Activated B cell treated with CpG ODN at 0.5 μM for 24 hours (primary cell): ENCODE results near the gene C16orf74. TPM values are rescaled to one million over a fixed set of nuclear protein-coding genes. Genes with fewer than 3 reads are reported as not detected.
A peak's percentile ranks its signal among the peaks of the same experiment; 100 is the strongest.

Experiments used
- ATAC-seq: fragments of 200-7000 bp; cut with Tn5 transposase; one replicate; pipeline ENCODE4 v1.10.0; 2021; ENCODE audit warnings: low read depth, mild to moderate bottlenecking, moderate library complexity
- CTCF ChIA-PET: fragments of 350-600 bp; sonication (Branson Sonifier 250); formaldehyde crosslinking; loops from one replicate; lab custom pipeline; 2021; ENCODE audit warnings: antibody characterized with exemption; lab: Charles Lee
- POLR2A ChIA-PET: fragments of 350-600 bp; sonication (Branson Sonifier 250); formaldehyde crosslinking; loops from one replicate; lab custom pipeline; 2021; ENCODE audit warnings: antibody characterized with exemption; lab: Charles Lee
- DNase-seq: peaks from one replicate; pipeline ENCODE4 v3.0.0; 2022
- H3K27ac Mint-ChIP-seq: one replicate; pipeline ENCODE4 v1.8.0; 2020; ENCODE audit warnings: mixed read lengths
- H3K27me3 Mint-ChIP-seq: one replicate; pipeline ENCODE4 v1.8.0; 2021; ENCODE audit warnings: mixed read lengths
- H3K36me3 Mint-ChIP-seq: one replicate; pipeline ENCODE4 v1.8.0; 2021; ENCODE audit warnings: low read depth, mixed read lengths
- H3K4me1 Mint-ChIP-seq: one replicate; pipeline ENCODE4 v1.8.0; 2021; ENCODE audit warnings: mixed read lengths
- H3K4me3 Mint-ChIP-seq: one replicate; pipeline ENCODE4 v1.8.0; 2020; ENCODE audit warnings: mild to moderate bottlenecking, mixed read lengths
- H3K9me3 Mint-ChIP-seq: one replicate; pipeline ENCODE4 v1.8.0; 2020; ENCODE audit warnings: mixed read lengths
- intact Hi-C: fragments of 100-400 bp; cut with micrococcal nuclease; formaldehyde crosslinking; loops from one replicate; pipeline ENCODE4 v1.15.1; 2024
- total RNA-seq: library from RNA; stranded (reverse); gene quantifications from 2 replicates; pipeline ENCODE4 v1.2.3, GENCODE V29; 2022
- TF ChIP-seq, protein P1 (sequence below): fragments of 200-600 bp; IDR thresholded peaks from one replicate; pipeline ENCODE4 v1.8.0; 2022; ENCODE audit warnings: antibody characterized with exemption, mild to moderate bottlenecking

Gene C16orf74
- 16.1 and 18.3 TPM in 2 replicates for total RNA-seq

DNA sequence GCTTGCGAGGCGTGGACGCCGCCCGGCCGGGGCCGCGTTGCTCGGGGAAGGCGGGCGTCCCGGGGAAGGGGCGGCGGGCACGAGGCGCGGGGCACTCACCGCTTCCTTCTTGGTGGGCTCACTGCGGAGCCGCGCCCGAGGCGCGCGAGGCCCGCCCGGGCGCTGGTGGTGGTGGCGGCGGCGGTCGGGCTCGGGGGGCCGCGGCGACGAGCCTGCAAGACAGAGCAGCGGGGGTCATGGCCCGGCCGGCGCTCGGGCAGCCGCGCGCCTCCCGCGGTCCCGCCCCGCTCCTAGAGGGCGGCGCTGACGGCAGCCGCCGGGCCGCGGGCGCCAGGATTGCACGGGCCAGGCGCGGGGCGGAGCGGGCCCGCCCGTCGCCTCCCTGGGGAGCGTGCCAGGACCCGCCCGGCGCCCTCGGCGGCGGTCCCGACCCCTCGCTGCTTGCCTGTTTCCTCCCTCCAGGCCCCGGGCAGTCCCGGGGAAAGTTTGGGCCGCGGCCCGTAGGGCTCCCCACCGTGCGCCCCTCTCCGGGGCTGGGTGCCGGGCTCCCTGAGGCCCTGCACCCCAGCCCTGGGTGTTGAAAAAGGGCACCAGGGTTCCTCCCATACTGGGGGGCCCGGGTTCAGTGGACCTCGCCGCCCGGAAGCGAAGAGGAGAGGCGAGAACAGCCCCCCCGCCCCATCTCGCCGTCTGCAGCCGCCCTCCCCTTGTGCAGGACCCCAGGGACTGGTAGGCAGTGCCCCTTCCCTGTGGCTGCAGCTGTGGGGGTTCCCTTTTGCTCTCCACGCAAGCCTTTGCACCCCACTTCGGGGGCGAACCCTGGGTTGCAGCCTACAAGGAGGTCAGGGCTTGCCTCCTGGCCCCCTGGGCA, at the start of gene C16orf74:
Gene C16orf74, minus strand, starts transcription at position 270 of the 871 bp plus-strand sequence. CDS start 15,879 bp downstream, outside the sequence.
- ATAC-seq (peak; percentile 46), DNase-seq (peak; percentile 65)
- no peaks in the 10 kb centered on the region for H3K9me3 Mint-ChIP-seq
- H3K36me3 Mint-ChIP-seq, result peaks cover 6% of the 10 kb centered on the region
- H3K27ac Mint-ChIP-seq, result peak within 1 kb of the TSS; percentile 100
- peaks cover 81% of the 10 kb centered on the region for H3K4me1 Mint-ChIP-seq
- TF ChIP-seq, protein P1, sequence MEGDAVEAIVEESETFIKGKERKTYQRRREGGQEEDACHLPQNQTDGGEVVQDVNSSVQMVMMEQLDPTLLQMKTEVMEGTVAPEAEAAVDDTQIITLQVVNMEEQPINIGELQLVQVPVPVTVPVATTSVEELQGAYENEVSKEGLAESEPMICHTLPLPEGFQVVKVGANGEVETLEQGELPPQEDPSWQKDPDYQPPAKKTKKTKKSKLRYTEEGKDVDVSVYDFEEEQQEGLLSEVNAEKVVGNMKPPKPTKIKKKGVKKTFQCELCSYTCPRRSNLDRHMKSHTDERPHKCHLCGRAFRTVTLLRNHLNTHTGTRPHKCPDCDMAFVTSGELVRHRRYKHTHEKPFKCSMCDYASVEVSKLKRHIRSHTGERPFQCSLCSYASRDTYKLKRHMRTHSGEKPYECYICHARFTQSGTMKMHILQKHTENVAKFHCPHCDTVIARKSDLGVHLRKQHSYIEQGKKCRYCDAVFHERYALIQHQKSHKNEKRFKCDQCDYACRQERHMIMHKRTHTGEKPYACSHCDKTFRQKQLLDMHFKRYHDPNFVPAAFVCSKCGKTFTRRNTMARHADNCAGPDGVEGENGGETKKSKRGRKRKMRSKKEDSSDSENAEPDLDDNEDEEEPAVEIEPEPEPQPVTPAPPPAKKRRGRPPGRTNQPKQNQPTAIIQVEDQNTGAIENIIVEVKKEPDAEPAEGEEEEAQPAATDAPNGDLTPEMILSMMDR, result no peak
- intact Hi-C loops, result loop anchor here (1.0 to 10.0 kb wide), 5 partner anchors 8 to 1744 kb away; partner anchors contain the start of genes FBXO31, KIAA0513 and ZCCHC14
- ChIA-PET POLR2A (interaction anchor here (0.7 to 2.2 kb wide), 7 partner anchors 8 to 197 kb away, joined by 3 to 15 read pairs (median 5); no protein-coding TSS in a partner anchor), CTCF (interaction anchor here (1.1 to 1.5 kb wide), 3 partner anchors 13 to 33 kb away, joined by 4 to 7 read pairs (median 6); no protein-coding TSS in a partner anchor)
- H3K4me3 Mint-ChIP-seq, result peak within 1 kb of the TSS; percentile 94
- no peaks in the 10 kb centered on the region for H3K27me3 Mint-ChIP-seq

DNA sequence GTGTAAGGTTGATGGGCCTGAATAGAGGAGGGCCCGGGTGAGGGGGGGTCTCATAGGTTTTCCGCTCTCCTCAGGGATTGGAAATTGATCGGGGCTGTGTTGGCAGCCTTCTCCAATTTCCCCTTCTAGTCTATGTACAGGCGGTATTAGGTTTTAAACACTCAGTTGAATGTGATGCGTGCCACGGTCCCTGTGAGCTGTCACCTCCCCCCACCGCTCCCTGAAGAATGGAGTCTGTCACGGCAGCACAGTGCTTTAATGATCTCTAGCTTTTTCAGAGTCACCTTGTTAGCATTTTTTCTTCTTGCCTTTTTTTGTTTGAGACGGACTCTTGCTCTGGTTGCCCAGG, 49.4 kb upstream of the C16orf74 start:
- intact Hi-C loops, result no loop called here
- TF ChIP-seq, protein P1, result no peak
- Mint-ChIP-seq H3K9me3 (no peaks in the 10 kb centered on the region), H3K36me3 (peaks cover 66% of the 10 kb centered on the region), H3K27ac (peak overlapping the region; percentile 80), H3K27me3 (no peaks in the 10 kb centered on the region), H3K4me3 (peak overlapping the region; percentile 86), H3K4me1 (peaks cover 51% of the 10 kb centered on the region)
- DNase-seq (no peak), ATAC-seq (peak; percentile 25)
- CTCF ChIA-PET, result interaction anchor here (1.2 to 1.4 kb wide), 2 partner anchors 21 to 229 kb away, joined by 3 to 5 read pairs; no protein-coding TSS in a partner anchor
- POLR2A ChIA-PET, result interaction anchor here (0.5 to 2.2 kb wide), 17 partner anchors 19 to 305 kb away, joined by 3 to 23 read pairs (median 4); partner anchors contain the start of gene IRF8

DNA sequence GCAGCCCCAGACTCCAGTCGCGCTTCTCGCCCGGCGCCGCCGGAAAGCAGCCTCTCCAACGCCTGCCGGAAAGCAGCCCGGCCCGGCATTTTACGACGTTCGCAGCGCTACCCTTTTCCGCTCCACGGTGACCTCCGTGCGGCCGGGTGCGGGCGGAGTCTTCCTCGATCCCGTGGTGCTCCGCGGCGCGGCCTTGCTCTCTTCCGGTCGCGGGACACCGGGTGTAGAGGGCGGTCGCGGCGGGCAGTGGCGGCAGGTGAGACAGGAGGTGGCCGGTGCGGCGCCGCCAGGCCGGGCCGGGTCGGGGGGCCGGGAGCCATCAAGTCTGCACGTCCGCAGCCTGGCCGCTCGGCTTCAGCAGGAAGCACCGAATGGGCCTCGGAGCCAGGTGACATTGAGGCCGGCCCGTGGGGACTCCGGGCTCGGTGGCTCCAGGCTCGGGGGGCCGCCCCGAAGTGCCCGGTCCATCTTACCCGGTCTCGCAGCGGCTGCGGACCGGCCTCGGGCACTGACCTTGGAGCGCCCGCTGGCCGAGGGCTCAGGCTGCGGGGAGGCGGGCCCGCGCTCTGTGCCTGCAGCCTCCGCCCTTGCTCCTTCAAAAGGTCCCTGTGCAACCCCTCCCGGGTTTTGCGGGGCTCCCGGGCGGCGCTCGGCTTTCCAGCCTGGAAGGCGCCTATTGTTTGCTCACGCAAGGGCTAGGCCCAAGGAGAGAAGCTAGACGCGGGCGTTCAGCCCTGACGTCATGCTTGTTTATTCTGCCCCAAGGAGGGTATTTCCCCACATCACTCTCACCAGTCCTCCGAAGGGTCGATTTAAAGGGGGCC, 48.8 kb upstream of the C16orf74 start, which contains the start of the genes COX4I1 and EMC8:
Gene COX4I1, plus strand, starts transcription at position 199 of the 824 bp plus-strand sequence. CDS start 1,511 bp downstream, outside the sequence.
Gene EMC8, minus strand, starts transcription at position 48 of the 824 bp plus-strand sequence. CDS start 249 bp downstream, outside the sequence.
- Mint-ChIP-seq H3K4me1 (peaks cover 53% of the 10 kb centered on the region), H3K27me3 (no peaks in the 10 kb centered on the region), H3K9me3 (no peaks in the 10 kb centered on the region), H3K27ac (peak within 1 kb of the TSS; percentile 84), H3K36me3 (peaks cover 66% of the 10 kb centered on the region), H3K4me3 (peak within 1 kb of the TSS; percentile 90)
- TF ChIP-seq, protein P1, result no peak
- CTCF ChIA-PET, result interaction anchor here (1.2 to 1.4 kb wide), 2 partner anchors 22 to 230 kb away, joined by 3 to 5 read pairs; no protein-coding TSS in a partner anchor
- ATAC-seq (peak; percentile 89), DNase-seq (peak; percentile 89)
- POLR2A ChIA-PET, result interaction anchor here (0.5 to 2.2 kb wide), 16 partner anchors 20 to 209 kb away, joined by 3 to 23 read pairs (median 4); partner anchors contain the start of gene IRF8
- intact Hi-C loops, result loop anchor here (1.0 kb wide), 3 partner anchors 43 to 110 kb away; no protein-coding TSS in a partner anchor

DNA sequence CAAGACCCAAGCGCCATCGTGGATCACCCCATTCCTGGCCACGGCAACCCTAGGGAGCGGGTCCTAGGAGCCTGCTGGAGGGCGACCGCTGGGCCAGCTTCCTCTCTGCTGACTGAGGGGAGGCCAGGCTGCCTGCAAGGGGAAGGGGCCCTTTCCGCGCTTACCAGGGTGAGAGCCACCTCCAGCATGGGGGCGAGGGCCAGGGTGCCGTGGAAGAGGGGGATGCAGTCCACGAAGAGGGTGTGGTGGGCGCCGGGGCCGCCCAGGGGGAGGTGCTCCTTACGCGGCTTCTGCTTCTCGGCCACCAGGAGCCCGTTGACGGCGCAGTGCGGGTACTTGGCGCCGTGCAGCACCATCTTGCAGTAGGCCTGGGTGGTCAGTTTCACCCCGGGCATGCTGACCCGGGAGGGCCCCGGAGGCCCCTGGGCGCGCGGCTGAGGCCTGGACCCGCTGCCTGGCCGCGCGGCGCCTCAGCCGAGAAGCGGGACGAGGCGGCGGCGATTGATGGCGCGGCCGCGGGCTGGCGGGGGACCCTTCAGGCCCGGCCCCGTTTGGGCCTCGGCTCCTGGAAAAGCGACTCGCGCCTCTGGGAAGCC, 48.1 kb upstream of the C16orf74 start:
- ATAC-seq (peak; percentile 19), DNase-seq (no peak)
- no peaks in the 10 kb centered on the region for H3K9me3 Mint-ChIP-seq
- TF ChIP-seq, protein P1, result no peak
- H3K27me3 Mint-ChIP-seq, result no peaks in the 10 kb centered on the region
- peak overlapping the region; percentile 84 for H3K27ac Mint-ChIP-seq
- ChIA-PET CTCF (no interaction called here), POLR2A (interaction anchor here (0.8 to 1.6 kb wide), 4 partner anchors 43 to 1692 kb away, joined by 3 to 4 read pairs (median 4); no protein-coding TSS in a partner anchor)
- intact Hi-C loops, result loop anchor here (1.0 kb wide), 3 partner anchors 43 to 110 kb away; no protein-coding TSS in a partner anchor
- peak overlapping the region; percentile 90 for H3K4me3 Mint-ChIP-seq
- H3K4me1 Mint-ChIP-seq, result peaks cover 52% of the 10 kb centered on the region
- peaks cover 68% of the 10 kb centered on the region for H3K36me3 Mint-ChIP-seq
